Muscle layer of duodenum (tissue), 2 donors: ENCODE measurements around the gene RAB18.

Source experiments
- H3K27ac ChIP-seq: one replicate; pipeline ENCODE4 v1.7.0; 2013; ENCODE audit warnings: mild to moderate bottlenecking, low read length
- H3K27me3 ChIP-seq: one replicate; pipeline ENCODE4 v1.7.0; 2013; ENCODE audit warnings: low read depth, mild to moderate bottlenecking, control low read depth, low read length
- H3K36me3 ChIP-seq, 2 donors: one replicate each; pipeline ENCODE4 v1.7.0; 2013; ENCODE audit warnings: low read length in 2 of 2, control low read depth in 1 of 2, mild to moderate bottlenecking in 1 of 2; ENCODE audit not compliant: insufficient read depth in 2 of 2, control insufficient read depth in 1 of 2
- H3K4me1 ChIP-seq, 2 donors: one replicate each; pipeline ENCODE4 v1.7.0; 2013; ENCODE audit warnings: low read length in 2 of 2, mild to moderate bottlenecking in 2 of 2, control low read depth in 1 of 2, moderate library complexity in 1 of 2; ENCODE audit not compliant: insufficient read depth in 2 of 2, control insufficient read depth in 1 of 2
- H3K4me3 ChIP-seq, 2 donors: one replicate each; pipeline ENCODE4 v1.7.0; 2013; ENCODE audit warnings: low read length in 2 of 2, low read depth in 1 of 2, mild to moderate bottlenecking in 1 of 2
- H3K9me3 ChIP-seq, 2 donors: one replicate each; pipeline ENCODE4 v1.7.0; 2013; ENCODE audit warnings: low read length in 2 of 2, control low read depth in 1 of 2, mild to moderate bottlenecking in 1 of 2; ENCODE audit not compliant: control insufficient read depth in 1 of 2
- donor health status: healthy.

RAB18 gene

DNA sequence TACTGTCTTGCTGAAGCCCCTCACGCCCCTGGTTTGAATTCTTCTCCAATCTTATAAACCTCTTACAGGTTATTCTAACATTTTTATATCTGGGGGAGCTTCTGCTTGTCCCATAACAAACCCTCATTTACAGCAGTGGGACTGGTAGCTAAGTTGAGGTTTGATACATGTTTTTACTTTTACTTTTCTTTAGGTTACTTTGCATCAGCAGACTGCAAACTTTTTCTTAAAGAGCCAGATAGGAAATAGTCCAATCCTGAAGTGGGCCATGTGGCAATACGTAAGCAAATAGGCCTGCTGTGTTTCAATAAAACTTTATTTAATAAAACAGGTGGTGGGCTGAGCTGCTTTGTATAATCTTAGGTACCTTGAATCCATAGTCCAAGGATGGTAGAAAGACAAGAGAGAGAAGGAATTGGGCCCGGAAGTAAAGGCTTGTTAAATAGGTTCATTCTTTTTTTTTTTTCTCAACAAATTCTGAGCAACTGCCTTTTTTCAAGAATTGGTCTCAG lies 27.3 kb downstream of the RAB18 start:
- Histone ChIP-seq H3K27ac (no peak overlapping the region), H3K36me3 (peaks cover 17 to 24% of the 10 kb centered on the region in 2 donors), H3K9me3 (no peaks in the 10 kb centered on the region), H3K4me3 (no peak overlapping the region), H3K4me1 (peaks cover 0 to 3% of the 10 kb centered on the region in 2 donors), H3K27me3 (no peaks in the 10 kb centered on the region)

DNA sequence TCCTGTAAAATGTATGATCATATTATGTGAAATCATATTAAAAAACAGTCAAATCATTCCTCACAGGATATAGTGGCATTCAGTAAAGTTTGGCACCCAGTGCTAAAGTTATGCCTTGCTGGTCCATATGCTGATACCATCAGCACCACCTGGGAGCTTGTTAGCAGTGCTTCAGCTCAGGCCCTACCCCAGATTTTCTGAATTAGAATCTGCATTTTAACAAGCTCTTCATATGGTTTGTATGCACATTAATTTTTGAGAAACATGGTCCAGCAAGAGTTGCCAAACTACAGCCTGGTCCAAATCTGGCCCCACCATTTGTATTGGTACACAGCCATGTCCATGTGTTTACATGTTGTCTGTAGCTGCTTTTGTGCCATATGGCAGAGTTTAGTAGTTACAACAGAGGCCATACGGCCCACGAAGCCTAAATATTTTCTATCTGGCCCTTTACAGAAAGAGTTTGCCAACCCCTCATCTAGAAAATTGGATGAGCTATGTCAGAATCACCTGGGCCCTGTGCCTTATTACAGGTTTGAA lies 30.1 kb downstream of the RAB18 start:
- Histone ChIP-seq H3K4me1 (peaks cover 0 to 6% of the 10 kb centered on the region in 2 donors), H3K9me3 (no peaks in the 10 kb centered on the region), H3K27ac (no peak overlapping the region)

DNA sequence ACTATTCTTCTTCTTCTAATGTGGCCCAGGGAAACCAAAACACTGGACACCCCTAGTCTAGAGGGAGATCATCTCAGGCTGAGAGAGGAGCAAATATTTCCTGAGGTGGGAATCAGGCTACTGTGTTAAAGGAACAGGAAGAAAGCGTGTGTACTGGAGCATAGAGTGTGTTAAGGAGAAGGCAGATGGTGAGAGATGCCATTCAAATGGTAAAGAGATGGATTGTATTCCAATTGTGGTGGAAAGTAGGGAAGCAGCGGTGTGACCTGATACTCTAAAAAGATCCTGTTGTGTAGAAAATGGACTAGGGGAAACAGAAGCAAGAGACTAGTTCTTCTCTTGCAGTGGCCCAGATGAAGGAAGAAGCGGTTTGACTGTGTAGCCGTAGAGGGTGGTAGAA lies 31.2 kb downstream of the RAB18 start:
- Histone ChIP-seq H3K9me3 (no peaks in the 10 kb centered on the region), H3K27ac (no peak overlapping the region), H3K36me3 (peaks cover 30 to 32% of the 10 kb centered on the region in 2 donors), H3K27me3 (no peaks in the 10 kb centered on the region), H3K4me1 (peaks cover 0 to 6% of the 10 kb centered on the region in 2 donors), H3K4me3 (no peak overlapping the region)

More for the DNA sequence above, 30.1 kb downstream of the RAB18 start:
- Histone ChIP-seq H3K36me3 (peaks cover 30 to 32% of the 10 kb centered on the region in 2 donors), H3K27me3 (no peaks in the 10 kb centered on the region), H3K4me3 (no peak overlapping the region)

DNA sequence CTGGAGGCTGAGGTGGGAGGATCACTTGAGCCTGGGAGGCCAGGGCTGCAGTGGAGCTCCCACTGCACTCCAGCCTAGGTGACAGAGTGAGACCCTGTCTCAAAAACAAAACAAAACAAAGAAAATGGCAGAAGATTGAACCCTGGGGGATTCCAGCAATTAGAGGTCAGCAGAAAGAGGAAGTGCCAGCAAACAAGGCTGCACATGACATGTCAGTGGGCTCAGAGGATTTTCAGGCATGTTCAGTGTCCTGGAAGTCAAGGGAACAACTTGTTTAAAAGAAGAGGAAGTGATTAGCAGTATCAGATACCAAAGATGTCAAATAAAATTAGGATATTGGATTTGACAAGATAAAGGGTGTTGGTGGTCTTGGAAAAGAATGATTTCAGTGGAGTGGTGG lies 32.3 kb downstream of the RAB18 start:
- Histone ChIP-seq H3K9me3 (no peaks in the 10 kb centered on the region), H3K27me3 (no peaks in the 10 kb centered on the region), H3K36me3 (peaks cover 30 to 32% of the 10 kb centered on the region in 2 donors), H3K4me3 (no peak overlapping the region), H3K4me1 (peaks cover 0 to 6% of the 10 kb centered on the region in 2 donors), H3K27ac (no peak overlapping the region)

DNA sequence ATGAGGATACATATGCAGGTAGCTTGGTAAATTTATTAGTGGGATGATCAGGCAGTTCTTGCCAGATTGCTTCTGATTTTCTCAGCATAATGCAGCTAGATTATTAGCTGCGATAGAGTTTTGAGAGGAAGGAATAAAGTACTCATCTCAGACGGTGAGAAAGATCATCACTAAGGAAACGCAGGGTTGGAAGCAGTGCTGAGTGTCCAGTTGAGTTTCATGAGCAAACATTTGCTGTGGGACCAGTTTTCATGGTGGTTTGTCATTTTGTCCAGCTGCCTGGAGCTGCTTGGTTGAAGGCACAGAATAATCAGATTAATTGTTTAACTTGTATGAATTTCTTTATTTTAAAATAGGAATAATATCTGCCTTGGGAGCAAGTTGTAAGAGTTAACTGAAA lies 33.1 kb downstream of the RAB18 start:
- Histone ChIP-seq H3K27me3 (no peaks in the 10 kb centered on the region), H3K4me1 (peaks cover 0 to 6% of the 10 kb centered on the region in 2 donors), H3K36me3 (peaks cover 30 to 36% of the 10 kb centered on the region in 2 donors), H3K27ac (no peak overlapping the region), H3K4me3 (no peak overlapping the region), H3K9me3 (no peaks in the 10 kb centered on the region)

DNA sequence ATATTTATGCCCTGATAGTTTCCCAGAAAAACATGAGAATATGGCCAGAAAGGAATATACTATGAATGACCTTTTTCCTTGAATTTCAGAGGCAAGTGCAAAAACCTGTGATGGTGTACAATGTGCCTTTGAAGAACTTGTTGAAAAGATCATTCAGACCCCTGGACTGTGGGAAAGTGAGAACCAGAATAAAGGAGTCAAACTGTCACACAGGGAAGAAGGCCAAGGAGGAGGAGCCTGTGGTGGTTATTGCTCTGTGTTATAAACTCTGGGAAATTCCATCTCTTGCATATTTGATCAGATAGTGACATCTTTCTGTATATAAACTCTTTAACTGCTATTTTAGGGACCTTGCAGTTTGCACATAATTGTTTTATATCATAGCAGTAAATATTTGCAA lies 33.7 kb downstream of the RAB18 start:
- peaks cover 0 to 6% of the 10 kb centered on the region in 2 donors for H3K4me1 ChIP-seq
- no peak overlapping the region for H3K27ac ChIP-seq
- H3K27me3 ChIP-seq: no peaks in the 10 kb centered on the region
- no peak overlapping the region for H3K4me3 ChIP-seq
- H3K36me3 ChIP-seq: peaks cover 30 to 39% of the 10 kb centered on the region in 2 donors
- H3K9me3 ChIP-seq: no peaks in the 10 kb centered on the region

DNA sequence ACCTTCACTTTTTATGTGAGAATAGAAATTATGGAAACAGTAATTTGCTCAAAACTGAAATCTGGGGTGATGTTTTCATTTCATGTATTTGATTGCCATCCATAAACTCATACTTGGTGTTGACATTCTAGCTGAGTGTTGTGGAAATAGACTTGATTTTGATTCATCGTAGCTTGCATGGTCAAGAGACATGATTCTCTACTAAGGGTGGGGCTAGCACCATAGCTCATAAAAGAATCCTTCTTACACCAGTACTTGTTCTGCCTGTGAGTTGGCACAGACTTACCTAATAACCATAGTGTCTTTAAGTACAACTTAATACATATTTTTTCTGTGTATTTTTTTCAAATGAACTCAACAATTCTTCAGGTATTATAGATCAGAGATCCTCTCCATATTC lies 36.6 kb downstream of the RAB18 start:
- H3K27me3 ChIP-seq: no peaks in the 10 kb centered on the region
- H3K9me3 ChIP-seq: no peaks in the 10 kb centered on the region
- H3K36me3 ChIP-seq: peaks cover 12 to 25% of the 10 kb centered on the region in 2 donors
- H3K4me1 ChIP-seq: peaks cover 0 to 6% of the 10 kb centered on the region in 2 donors
- no peak overlapping the region for H3K27ac ChIP-seq
- H3K4me3 ChIP-seq: no peak overlapping the region

DNA sequence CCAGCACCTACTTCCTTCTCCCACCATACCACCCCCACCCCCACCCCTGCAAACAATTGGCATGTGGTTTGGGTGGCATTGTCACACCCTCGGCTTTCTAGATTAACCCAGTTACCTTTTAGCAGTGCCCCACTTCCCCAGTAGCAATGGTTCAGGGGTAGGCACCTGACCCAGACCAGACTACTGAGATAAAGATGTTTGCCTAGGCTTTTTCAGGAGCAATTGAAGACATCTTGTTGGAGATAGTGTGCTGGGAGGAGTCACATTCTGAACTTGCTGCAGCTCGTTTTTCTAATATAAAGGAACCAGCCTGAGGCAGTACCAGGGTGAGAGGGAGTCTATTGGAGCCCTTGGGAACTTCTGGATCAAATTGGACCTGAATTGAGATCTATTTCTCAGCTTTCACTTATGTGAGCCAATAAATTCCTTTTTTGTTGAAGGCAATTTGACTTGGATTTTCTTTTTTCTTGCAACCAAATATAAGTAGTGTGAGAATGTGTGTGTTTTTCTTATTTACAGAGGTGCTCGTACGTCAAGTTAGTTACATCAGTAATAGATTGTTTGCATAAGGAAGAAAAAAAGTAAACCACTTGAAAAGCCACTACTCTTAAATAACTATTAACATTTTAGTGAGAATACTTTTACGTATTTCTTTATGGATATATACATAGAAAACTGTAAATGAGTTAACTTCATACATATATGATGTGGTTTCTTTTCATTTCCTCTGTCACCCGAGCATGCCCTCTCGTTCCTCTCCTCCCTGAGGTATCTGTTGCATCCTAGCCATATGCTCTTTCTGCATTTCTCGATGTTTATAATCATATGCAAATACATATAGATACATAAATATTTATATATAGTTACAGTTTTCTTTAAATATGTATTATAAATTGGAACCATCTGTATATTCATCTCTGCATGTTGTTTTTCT lies 38.0 kb downstream of the RAB18 start:
- Histone ChIP-seq H3K27me3 (no peaks in the 10 kb centered on the region), H3K36me3 (peaks cover 11 to 25% of the 10 kb centered on the region in 2 donors), H3K9me3 (no peaks in the 10 kb centered on the region), H3K4me1 (peaks cover 0 to 6% of the 10 kb centered on the region in 2 donors), H3K27ac (no peak overlapping the region), H3K4me3 (no peak overlapping the region)

DNA sequence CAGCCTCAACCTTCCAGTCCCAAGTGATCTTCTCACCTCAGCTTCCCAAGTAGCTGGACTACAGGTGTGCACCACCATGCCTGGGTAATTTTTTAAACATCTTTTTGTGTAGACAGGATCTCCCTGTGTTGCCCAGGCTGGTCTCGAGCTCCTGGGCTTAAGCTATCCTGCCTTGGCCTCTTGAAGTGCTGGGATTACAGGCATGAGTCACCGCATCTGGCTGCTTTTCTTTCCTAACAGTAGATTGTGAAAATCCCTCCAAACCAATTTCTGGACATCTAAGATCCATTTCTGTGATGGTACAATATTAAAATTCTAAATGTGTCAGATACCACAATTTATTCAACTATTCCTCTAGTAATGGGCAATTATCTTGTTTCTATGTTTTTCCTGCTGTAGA lies 38.7 kb downstream of the RAB18 start:
- H3K9me3 ChIP-seq: no peaks in the 10 kb centered on the region

DNA sequence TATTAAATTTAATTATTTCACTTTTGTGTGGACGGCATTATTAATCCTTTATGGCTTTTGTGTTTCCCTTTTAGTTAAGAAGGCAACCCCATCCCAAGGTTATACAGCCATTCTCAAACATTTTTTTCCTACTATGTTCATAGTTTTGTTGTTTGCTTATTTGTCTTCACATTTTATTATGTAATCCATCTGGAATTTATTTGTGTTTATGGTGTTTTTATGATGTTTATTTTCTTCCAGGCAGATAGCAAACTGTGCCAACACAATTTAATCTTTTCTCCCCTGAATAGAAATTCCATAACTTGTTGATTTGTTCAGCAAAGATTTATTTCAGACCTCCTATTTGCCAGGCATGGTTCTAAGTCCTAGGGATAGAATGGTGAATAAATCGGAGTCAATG lies 42.9 kb downstream of the RAB18 start:
- Histone ChIP-seq H3K4me1 (no peaks in the 10 kb centered on the region), H3K4me3 (no peak overlapping the region), H3K36me3 (peaks cover 5 to 8% of the 10 kb centered on the region in 2 donors), H3K9me3 (no peaks in the 10 kb centered on the region), H3K27ac (no peak overlapping the region), H3K27me3 (no peaks in the 10 kb centered on the region)

More for the DNA sequence above, 38.7 kb downstream of the RAB18 start:
- no peak overlapping the region for H3K4me3 ChIP-seq
- no peaks in the 10 kb centered on the region for H3K27me3 ChIP-seq
- peaks cover 0 to 2% of the 10 kb centered on the region in 2 donors for H3K4me1 ChIP-seq
- no peak overlapping the region for H3K27ac ChIP-seq
- peaks cover 11 to 23% of the 10 kb centered on the region in 2 donors for H3K36me3 ChIP-seq

DNA sequence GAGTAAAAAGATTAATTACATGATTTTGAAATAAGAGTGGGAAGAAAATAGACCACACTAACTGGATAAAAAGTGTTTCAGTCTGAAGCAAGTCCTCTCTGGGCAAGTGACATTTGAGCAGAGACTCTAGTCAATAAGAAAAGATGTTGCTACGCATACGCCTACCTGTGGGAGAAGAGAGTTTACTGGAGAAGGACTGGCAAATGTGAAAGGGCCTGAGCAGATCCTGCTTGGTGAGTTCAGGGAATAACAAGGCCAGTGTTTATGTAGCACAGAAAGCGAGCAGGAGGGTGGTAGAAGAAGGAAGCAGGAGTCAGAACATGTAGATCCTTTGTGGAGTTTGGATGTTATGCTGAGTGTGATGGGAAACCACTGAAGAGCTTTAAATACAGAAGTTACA lies 43.4 kb downstream of the RAB18 start:
- Histone ChIP-seq H3K4me1 (no peaks in the 10 kb centered on the region), H3K27ac (no peak overlapping the region), H3K4me3 (no peak overlapping the region), H3K36me3 (peaks cover 5% of the 10 kb centered on the region in 2 donors), H3K27me3 (no peaks in the 10 kb centered on the region), H3K9me3 (no peaks in the 10 kb centered on the region)
